DMS114 treated with DMSO at 0.1 percent for 48 hours (cell line): ENCODE results near the gene POU2F3.

Experiments used
- DNase-seq: peaks from one replicate; lab custom pipeline; 2025; ENCODE audit not compliant: unreplicated experiment; lab: John Stamatoyannopoulos, UW

POU2F3 gene

DNA sequence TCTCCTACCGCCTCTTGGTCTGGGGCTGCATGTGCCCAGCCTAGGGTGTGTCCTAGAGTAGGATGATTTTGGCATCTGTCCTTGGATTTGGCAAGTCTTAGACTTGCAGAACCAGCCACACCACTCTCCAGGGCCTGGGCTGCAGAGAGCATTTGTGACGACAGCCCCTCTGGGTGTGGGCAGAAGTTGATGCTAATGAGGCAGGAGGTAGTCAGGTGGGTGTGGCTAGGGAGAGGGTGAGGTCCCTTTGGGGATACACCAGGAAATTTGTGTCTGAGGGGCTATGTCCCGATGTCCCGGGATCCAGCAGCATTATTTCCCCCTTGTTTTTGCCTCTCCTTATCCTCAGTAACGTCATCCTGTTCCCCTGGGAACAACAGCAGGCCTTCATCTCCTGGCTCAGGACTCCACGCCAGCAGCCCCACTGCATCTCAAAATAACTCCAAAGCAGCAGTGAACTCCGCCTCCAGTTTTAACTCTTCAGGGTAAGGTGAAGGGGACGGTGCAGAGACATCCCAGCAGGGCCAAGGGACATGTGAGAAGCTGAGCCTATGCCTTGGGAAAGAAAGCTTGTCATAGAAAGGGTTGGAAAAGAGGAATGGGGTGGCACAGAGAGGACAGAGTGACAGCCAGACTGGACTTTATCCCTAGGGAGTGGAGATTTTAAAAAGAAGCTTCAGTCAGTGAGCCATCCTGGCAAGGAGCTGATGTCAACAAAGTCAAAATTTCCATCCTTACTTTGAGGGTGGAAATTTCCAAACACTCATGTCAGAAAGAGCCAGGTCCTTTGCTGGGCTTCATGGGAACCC is 77.1 kb downstream of the POU2F3 start:
- DNase-seq, result no peak

DNA sequence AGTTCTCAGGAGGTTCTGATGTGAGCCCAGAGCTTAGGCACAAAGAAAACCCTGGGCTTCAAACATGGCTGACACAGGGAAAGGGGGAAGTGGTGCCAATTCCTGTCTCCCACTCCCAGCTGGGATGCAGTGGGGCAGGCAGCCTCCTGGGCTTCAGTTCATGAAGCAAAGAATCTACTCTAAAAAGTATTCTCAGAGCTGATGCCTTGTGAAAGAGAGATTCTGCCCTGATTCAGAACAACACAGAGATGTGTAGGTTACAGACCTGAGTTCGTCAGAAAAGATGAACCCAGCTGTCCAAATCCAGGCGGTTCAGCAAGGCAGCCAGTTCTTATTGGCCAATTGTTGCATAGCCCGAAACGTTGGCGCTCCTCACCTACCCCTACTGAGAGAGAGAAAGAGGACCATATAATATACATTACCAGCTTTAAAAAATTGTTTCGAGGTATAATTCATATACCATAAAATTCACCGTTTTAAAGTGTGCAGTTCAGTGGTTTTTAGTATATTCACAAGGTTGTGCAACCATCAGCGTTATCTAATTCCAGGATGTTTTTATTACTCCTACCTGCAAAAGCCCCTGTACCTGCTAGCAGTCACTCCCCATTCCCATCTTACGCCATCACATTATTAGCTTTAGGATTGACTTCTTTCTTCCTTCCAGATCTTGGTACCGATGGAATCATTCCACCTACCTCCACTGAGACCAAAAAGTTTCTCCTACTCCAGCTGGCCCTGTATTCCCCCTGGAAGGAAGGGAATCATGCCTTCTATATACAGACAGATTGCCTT is 77.9 kb downstream of the POU2F3 start:
- DNase-seq, result no peak

DNA sequence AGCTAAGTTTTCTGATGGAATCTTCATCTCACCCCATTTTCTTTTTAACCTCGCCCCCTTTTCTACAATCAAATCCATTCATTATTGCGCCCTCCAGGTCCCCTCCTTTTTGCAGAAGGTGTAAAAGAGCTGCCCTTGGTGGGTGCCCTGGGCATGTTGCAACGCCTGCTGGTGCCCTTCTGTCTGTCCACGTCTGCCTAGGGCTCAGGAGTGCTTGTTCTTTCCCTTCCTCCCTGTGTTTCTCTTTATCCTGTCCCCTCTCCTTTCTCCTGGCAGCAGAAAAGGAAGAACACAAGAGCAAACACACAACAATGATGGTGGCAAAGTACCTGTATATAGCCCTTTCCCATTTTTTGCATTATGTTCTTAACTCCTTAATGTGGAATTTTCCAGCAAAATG is 79.0 kb downstream of the POU2F3 start:
- no peak for DNase-seq

DNA sequence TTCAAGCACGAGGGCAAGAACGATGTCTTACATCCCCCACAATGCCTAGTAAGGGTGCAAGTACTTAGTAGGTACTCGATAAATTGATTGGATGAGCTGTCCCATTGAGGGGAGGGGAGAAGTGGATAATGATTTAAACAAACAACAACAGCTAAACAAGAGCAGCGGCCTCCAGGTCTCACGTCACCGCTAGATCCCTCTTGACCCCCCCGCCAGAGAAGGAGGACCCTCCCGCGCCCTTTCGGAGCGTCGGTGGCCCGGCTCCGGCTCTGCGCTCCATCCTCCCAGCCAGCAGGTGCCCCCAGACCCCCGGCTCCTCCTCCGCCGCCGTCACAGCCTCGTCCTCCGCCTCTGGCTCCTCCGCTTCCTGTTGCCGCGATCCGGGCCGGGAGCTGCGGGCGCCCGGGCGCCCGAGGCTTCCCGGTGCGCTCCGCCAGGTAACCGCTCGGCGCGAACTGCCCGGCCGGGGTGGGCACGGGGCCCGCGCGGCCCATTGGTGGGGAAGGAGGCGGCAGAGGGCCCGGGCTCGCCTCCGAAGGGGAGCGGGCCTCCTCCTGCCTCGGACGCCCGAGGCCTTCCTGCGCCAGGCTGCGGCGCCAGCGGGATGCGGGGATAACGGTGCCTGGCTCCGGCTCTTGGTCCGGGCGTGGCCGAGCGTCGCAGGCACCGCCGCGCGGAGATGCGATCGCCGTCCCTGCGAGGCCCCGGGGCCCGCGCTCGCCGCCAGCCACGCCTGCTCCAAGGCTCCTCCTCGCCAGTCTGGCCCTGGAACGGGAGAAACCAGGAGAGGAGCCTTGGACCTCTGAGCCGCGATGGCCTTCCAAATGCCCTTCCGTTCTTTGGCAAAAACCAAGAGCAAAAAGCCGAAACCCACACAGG is 85.2 kb downstream of the POU2F3 start, which contains the start of gene TLCD5:
TSS of gene TLCD5 (plus strand) at position 368 of the 879 bp plus-strand sequence. CDS start 2,143 bp downstream, outside the sequence.
- DNase-seq, result peak; percentile 30

DNA sequence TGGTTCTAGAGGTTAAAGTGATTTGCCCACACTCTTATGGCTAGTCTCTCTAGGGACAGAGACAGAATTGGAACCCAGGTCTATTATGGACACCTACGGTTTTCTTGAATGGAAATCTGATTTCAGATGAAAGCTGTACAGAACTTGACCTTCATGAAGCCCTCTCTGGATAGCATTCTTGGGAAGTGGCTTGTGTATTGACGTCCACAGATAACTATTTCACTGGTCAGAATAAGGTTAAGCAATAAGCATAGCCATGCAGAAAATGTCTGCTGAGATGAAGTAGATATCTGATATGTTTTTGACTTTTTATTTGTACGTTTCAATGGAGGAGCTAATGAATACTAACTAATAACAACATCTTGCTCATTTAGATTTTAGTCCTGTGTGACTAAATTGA is 86.3 kb downstream of the POU2F3 start:
- DNase-seq, result no peak

DNA sequence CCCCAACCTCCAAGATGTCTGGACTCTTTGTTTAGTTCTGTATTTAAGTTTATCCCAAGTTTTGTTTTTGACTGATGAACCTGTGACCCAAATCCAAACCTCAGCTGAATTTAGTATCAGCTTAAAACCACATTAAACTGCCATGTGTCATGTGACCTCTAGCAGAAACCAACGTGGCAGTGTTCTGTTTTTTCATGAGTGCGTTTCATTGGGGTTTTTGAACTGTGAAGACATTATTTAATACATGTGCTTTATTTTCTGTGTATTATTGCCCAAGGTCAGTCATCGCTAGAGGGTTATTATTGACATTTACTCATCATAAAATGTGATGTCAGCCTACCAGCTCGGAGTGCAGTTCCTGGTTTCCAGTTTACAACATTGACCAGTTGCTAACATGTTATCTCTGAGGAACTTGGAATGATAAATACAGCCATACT is 86.9 kb downstream of the POU2F3 start:
- DNase-seq, result no peak

DNA sequence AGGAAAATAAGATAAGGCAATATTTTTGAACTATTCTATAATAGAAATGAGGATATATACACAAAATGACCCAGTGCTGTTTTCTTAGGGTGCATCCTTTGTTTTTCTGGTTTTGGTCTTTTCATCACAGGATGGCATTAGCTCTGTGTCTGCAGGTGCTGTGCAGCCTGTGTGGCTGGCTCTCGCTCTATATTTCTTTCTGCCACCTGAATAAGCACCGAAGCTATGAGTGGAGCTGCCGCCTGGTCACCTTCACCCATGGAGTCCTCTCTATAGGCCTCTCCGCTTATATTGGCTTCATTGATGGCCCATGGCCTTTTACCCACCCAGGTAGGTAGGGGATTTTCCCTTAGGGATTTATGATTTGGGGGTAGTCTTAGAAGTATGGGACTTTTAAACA is 87.4 kb downstream of the POU2F3 start:
- no peak for DNase-seq

DNA sequence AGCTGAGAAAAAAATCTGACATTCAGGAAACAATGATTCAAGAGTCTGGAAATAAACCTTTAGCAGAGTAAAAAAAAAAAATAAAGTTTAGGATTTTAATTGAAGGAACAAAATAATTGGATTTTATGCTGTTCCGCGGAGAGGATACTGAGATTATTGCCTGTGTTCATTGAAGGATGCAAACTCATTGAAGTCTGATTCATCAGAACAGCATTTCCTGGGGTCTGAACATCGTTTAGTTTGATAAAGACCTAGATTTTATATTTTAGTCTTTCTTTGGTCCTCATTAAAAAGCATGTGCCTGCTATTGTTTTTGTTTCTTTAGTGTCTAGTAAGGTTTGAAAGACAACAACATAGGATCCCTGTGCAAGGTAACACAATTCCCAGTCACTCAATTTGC is 89.6 kb downstream of the POU2F3 start:
- DNase-seq, result no peak

DNA sequence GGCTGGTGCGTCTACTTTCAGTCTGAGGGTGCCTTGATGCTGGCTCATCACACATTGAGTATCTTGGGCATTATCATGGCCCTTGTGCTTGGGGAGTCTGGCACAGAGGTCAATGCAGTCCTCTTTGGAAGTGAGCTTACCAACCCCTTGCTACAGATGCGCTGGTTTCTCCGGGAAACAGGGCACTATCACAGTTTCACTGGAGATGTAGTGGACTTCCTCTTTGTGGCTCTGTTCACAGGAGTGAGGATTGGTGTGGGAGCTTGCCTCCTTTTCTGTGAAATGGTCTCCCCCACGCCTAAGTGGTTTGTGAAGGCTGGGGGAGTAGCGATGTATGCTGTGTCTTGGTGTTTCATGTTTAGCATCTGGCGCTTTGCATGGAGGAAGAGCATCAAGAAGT is 90.1 kb downstream of the POU2F3 start:
- DNase-seq, result no peak

DNA sequence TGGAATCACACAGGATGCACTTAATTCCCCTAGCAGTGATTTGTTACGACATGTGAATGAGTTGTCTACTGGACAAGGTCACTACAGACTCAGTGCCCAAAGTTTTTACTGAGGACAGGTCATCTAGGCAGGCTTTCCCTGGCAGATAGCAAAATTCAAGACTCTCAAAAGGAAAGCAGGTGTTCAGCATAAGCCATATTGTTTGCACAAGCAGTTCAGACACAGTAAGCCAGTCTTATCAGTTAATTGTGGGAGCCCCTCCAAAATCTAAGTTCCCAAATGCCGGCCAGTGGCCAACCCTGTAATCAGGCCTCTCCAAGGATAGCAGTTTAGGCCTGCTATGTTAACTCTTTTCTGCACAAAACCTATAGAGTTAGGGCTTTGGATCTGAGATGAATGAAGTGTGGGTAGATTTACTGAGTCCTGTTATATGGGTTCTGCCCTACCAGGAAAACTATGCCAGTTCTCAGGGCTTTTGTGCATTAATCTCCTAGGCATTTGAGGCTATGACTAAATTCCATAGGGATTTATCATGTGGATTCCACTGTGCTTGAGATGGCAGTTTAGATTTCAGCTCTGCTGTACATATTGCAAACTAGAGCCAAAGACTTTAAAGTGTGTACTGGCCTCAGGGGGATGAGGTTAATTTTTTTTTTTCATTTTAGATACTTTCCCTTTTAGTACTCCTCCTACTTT is 91.5 kb downstream of the POU2F3 start:
- no peak for DNase-seq

DNA sequence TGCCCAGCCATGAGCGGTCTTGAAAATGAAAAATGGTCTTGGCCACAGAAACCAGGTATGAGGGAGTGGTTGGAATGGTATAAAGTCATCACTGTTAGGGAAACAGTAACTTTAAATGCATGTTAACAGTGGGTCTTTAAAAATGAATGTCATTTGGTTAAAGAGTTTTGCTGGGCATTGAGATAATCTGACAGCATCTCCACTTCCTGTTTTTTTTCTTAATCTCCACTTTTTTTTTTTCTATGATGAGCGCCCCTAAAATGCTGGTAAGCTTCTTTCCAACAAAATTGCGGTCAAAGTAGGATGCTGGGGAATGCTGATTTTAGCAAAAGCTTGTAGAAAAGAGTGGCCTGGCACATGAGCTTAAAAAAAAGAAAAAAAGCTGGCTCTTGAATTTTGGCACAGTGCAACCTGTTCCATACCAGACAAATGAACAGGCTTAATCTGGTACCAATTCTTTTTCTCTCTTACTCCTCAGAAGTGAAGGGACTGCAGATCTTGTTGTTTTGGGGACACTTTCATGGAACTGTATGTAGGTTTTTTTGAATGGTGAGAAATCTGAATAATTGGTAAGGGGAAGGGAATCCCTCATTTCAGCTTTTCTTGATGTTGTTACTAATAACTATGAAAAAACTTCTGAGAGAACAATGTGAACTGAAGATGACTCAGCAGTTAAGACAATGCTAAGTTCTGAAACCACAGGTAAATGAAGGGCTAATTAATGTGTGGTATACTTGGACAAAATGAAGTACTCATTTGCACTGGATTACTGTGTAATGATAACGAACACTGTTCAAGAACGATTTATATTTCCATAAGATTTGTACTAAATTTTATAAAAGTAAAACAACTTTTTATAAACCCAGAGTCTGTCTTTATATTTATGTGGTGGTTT is 93.1 kb downstream of the POU2F3 start:
- no peak for DNase-seq

DNA sequence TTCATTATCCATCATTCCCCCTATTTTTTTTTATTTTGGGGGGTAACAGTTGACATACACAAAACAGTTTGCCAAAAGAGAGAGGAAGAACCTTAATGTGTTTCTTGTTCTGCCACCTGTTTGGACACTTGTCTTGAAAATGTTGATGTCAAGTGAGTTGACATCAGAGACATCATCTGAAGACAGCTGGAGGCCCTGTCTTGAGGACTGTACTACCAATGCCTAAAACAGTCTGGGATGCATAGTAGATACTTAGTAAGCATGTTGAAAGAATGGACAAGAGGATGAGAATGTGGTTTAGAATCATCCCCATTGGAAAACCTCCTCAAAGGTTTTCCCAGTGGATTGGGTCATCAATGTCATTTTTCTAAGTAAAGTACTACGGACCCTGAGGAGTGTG is 93.9 kb downstream of the POU2F3 start:
- DNase-seq, result no peak

DNA sequence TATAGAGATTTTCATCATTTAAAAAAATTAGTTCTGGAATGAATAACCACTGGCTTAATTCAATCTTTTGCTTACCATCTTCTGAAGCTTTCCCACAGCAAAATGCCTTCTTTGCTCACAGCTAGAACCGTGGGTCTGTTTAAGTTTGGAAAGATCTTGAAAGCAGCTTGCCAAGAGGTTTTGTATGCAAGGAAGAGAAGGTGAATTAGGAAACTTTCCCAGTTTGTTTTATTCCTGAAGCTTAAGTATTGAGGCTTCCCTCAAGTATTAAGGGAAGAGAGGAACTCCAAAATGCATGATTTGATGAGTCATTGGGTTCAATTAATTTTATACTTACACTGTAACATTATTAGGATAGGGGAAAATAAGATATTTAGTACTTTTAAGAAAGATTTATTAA is 94.4 kb downstream of the POU2F3 start:
- DNase-seq, result no peak

DNA sequence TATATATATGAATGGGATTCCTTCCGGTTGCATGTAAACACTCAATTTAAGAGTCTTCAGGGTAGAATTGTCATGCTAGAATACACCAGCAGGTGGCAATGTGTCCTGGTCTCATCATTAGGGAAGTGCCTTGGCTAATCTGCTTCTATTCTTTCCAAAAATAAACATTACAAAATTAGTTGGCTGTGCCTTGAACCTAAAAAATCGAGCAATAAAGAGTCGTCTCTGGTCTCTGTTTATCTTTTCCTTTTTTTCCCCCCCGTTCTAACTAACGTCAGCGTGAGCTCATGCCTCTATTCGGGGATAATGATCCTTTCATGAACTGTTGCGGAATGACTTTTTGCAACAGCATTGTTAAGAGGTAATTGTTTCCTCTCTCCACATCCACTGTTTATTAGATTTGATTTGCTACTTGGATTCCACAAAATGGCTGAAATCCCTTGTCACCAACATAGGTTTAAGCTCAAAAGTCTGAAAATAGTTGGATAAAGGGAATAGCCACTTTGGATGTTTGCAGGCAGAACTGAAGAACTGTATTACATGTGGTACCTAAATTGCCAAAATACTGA is 95.0 kb downstream of the POU2F3 start:
- peak; percentile 55 for DNase-seq

DNA sequence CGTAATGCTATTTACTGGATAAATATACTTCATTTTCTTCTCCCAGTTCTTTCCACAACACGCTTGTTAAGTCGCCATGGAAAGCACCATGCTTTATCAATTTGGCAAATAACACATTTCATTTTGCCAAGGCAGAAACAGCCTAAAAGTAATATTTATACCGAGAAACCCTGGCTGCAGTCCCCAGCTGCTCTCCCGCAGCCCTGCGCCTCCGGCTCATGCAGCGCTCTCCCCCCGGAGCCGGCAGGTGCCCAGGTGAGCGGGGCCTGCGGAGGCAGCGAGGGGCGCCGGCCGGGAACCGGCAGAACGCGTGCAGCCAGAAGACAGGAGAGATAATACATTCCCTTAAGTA is 95.6 kb downstream of the POU2F3 start:
- no peak for DNase-seq

DNA sequence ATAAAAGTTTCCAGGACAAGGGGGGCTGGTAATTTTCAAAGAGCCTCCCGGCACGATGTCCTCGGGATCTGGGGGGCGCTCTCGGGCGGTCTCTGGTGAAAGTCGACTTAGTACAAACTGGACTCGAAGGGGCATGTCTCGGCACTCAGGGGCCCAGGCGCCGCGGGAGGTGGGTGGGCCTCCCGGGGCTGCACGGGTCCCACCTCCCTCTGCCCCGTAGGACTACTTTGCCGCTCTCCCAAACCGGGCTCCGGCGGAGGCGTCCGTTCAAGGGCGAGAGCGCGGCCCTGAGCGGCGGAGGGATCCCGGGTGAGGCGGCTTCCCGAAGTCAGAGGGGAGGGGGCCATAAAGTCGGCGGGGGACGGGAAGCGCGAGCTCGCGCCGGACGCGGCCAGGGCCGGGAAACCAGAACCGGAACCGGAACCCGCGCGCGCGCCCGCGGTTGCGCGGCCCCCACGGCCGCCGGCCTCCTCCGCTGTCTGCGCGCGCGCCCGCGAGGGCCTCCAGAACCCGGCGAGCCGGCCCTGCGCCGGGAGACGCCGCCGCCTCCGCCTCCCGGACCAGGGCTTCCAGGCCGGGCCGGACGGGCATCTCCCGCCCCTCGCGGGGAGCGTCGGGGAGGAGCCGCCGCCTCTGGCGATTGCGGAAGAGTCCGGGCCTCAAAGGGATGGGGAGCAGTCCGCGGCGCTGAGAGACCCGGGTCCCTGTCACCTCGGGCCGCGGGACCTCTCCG is 96.1 kb downstream of the POU2F3 start, which contains the start of gene ARHGEF12:
TSS of gene ARHGEF12 (plus strand) at position 506 of the 733 bp plus-strand sequence. CDS start 831 bp downstream, outside the sequence.
- DNase-seq, result peak; percentile 66

DNA sequence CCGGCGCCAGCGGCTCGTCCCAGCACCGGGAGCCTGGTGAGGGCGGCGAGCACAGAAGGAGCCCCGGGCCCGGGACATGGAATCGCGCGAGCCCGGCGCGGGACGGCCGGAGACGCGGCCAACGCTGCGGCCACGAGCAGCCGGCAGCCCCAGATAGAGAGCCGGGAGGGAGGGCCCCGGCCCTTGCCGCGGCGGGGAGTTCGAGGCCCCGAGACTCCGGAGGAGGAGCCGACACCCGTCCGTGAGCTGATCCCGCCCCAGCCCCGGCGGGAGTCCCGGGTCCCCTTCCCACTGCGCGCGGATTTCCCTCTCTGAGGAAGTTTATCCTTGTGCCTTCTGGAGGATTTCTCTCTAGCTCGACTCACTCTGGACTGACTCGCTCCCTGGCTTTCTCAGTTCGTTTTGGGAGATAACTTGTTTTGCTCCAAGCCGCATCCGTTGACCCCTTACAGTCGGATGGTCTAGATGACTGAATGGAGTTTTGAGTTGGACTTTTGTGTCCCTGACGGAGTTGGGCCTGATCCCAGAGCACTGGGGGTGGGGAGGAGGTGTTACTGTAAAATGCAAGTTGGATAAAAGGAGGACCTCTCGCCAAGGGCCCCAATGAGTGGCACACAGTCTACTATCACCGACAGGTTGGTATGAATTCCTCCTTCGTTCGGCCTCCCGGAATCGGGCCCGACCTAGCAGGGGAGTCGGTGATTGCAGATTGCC is 96.9 kb downstream of the POU2F3 start:
- DNase-seq, result peak; percentile 6
